GM23248 (cell line): Measurements from ENCODE around the gene RPL7L1.

ENCODE experiments used
- EZH2 ChIP-seq: fragments of 200-600 bp; sonication (generic); IDR thresholded peaks from 2 replicates; pipeline ENCODE4 v1.6.1; 2018; ENCODE audit warnings: antibody characterized with exemption, mild to moderate bottlenecking; ENCODE audit not compliant: insufficient read depth, poor library complexity, severe bottlenecking
- EZH2phosphoT487 ChIP-seq: fragments of 200-600 bp; sonication (generic); IDR thresholded peaks from 2 replicates; pipeline ENCODE4 v1.6.1; 2018; ENCODE audit warnings: antibody characterized with exemption, moderate library complexity, mild to moderate bottlenecking, low read depth; ENCODE audit not compliant: insufficient read depth

DNA sequence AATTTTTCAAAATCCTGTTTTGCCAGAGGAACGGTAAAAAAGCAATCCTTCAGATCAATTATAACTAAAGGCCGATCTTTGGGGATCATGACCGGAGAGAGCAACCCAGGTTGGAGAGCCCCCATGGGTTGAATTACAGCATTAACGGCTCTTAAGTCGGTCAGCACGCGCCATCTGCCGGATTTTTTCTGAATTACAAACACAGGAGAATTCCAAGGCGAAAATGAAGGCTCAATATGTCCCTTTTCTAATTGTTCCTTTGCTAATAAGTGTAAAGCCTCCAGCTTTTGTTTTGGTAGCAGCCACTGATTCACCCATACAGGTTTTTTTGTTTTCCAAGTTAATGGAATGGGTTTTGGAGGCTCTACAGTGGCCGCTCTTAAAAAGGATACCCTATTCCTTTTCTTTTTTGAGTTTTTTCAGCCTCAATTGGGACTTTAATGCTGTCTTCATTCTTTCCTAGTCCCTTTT lies 19.5 kb downstream of the RPL7L1 start:
- TF ChIP-seq EZH2 (no peak), EZH2phosphoT487 (no peak)
